GM19324 (cell line): ENCODE data around the gene CD36.
A peak's percentile ranks its signal among the peaks of the same experiment; 100 is the strongest.

Experiments used
- ATAC-seq: cut with Tn5 transposase; IDR thresholded peaks from one replicate; pipeline ENCODE4 v1.9.1; 2021; ENCODE audit warnings: mild to moderate bottlenecking, moderate library complexity; ENCODE audit not compliant: unreplicated experiment, low FRiP score

CD36 gene

DNA sequence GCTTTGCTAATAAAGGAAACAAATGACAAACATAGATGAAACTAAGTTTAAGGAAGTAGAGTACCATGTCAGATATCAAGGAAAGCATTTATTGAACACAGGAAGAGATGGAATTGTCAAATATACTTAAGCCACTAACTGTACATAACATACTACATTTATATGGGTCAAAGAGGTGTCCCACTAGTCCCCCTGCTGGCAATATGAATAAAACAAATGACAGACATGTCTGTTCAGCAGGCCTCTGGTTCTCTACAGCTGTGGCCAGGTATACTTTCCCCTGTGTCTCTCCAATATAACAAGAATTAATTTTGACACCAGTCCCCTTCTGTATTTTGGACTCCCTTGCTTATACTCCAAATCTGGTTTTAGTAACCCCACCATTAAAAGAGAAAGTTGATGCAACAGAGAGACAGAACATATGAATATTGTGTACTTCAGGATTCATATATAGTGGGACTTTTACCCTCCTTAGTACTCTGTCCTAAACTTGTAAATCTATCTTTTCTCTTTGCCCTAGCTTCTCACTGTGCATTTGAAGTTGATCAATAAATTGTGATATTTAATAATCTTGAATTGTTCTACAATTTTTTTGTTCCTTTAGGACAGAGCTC is 42.9 kb downstream of the CD36 start:
- ATAC-seq: no peak

DNA sequence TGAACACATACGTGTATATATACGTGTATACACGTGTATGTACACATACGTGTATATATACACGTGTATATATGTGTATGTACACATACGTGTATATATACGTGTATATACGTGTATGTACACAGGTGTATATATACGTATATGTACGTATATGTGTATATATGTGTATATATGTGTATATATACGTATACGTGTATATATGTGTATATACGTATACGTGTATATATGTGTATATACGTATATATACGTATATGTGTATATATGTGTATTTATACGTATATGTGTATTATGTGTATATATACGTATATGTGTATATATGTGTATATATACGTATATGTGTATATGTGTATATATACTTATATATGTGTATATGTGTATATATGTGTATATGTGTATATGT is 44.3 kb downstream of the CD36 start:
- no peak for ATAC-seq

DNA sequence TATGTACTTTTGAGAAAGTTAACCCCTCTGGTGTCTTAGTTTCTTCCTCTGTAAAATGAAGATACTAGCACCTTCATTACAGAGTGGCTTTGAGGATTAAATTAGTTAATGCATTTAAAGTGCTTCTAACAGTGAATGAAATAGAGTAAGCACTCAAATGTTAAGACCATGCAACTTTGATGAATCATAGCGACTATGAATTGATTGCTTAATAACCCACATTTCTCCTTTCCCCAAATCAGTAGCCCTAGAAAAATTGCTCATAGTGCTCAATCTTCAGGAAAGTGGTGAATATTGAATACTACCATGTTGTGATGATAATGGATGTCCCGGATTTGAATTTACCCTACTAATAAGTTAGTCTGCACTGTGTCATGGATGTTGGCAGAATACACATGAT is 48.1 kb downstream of the CD36 start:
- ATAC-seq: no peak

DNA sequence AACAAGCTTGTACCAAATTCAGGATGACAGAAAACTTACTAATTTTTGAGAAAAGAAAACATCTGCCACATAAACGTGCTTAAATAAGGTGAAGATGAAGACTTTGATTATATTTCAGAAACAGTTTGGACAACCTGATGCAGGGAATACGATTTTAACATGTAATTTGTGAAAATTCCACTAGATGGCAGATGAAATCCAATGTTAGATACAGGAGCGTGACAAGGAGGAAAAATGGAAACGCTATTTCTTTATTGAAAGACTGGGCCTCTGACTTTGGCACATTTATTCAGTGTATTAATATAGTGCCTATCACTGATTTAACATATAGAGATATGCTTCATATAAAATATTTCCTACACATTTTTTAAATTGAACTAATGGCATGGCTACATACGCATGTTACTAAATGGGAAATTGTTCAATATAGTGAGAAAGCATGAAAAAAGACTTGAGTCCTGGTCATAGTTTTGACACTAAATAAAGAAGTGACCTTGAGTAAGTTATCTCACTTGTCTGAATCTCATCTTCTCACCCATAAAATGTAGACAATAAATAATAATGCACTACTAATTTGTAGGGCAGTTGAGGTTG is 60.7 kb downstream of the CD36 start:
- ATAC-seq: peak; percentile 56

DNA sequence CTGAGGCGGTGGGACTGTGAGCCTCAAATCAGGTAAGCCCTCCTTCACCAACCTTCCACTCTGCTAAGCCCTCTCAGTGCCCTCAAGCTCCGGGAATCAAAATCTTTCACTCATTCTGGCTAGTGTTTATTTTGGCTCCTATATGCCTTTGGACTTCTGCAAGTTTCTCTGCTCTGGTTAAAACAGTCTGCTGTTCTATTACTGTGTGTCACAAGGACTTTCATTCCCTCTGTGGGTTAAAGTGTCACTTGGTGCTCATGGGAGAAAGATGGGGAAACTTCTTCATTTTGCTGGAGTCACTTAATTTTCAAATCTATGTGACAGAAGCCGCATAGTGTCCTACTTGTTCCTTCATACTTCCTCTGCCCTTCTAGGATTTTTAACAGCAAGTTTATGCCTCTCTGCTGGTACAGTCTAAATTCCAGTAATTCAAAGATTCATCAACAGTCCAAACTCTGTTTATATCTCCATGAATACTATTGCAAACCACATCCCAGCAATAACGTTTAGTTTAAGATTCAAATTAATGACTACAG is 61.3 kb downstream of the CD36 start:
- ATAC-seq: no peak

DNA sequence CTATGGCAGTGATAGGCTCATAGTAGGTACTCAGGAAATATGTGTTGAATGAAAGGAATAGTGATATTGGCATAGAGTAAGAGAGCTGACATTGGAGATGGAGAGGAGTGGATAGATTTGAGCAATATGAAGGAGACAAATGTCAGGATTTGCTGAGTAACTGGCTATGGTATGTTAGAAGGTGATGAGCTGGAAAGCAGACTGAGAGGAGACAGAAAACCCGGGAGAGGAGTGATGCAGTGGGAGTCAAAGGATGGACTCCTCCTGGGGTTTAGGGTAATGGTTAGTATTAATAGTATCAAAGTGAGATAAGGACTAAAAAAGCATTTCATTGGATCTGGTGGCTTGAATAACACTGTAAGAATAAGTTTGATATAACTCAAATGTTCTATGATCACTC is 64.8 kb downstream of the CD36 start:
- no peak for ATAC-seq

DNA sequence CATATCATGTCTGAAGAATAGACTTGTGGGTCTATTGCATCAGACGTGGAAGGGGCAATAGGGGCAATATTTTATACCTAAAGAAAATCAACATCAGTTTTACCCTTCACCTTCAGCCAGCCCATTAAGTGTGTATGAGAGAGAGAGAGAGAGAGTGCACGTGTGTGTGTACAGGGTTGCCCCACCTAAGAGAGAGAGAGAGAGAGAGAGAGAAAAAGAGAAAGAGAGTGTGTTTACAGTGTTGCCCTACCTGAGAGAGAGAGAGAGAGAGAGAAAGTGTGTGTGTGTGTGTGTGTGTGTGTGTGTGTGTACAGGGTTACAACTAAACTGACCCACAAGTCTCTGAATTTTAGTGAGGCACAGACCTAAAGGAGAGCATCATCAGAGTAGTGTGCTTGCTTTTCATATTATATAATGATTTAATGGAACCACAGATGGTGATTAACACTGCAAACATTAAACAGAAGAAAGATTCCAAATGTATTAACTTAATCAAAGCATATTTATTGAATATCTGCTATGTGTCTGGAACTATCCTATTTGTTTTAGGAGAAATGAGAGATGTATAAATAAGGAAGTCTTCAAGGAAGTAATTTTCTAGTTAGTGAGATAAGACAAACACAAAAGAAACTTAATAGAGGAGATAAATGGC is 66.8 kb downstream of the CD36 start:
- ATAC-seq: no peak

DNA sequence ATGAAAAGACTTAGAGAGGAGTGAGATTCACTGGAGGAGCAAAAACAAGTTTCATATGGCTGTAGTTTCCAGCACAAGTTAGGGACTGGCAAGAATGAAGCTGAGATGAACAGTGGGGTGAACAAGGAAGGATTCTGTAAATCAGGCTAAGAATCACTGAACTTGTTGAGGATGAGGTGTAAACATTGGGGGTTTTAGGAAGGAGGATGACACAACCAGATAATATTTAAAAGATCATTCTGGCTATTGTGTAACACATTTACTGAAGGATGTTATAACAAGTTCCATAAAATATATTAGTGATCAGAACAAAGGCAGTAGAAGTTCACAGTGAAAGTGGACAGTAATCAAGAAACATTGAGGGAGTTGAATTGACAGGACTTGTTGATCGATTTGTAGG is 68.9 kb downstream of the CD36 start:
- no peak for ATAC-seq

DNA sequence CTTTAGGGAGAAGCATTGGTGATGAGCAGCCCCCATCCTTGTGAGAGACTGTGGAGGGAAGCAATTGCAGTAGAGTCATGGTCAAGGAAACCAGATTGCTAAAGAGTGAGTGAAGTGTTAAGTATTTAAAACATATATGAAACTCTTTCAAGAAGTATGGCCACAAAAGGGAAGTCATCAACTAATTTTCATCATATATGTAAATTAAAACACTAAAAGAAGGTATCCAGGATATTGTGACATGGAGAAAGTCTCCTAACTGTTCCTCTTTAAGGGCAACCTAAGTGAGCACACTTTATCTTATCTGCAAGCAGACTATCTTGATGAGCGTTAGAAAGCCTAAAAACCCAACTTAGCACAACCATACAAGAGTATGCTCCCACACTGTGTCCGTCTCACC is 69.7 kb downstream of the CD36 start:
- no peak for ATAC-seq

DNA sequence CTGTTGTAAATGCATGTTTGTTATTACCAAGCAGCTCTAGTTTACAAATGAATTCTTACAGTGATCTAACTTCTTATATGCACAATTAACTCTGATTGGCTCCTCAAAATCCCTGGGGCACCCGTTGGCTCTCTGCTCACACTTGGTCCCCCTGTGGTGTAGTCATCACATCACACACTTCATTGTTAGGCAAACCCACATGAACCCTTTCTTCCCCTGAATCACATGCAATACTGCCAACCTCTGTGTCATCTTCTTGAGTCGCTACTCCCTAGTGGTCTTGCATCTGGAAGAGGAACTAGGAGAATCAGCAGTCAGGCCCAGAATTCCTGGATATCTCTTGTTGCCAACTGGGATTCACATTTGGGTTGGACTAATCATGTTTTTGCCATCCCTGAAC is 73.1 kb downstream of the CD36 start:
- ATAC-seq: no peak

DNA sequence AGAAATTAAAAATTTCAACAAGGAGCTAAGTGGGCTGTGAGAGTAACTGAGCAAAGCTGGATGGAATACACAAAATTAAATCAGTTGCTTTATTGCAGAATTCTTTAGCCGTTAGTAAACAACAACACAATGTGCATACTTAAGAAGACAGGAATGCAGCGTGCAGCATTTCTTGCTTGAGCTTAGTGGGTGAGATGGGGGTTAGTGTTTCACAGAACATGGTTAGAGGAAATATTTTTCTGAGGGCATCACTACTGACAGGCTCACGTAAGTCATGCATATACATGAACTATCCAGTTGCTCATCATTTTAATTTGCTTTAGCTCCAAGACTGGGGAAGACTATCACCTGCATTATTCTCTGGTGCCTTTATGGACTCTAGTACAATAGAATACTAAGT is 80.8 kb downstream of the CD36 start:
- no peak for ATAC-seq

DNA sequence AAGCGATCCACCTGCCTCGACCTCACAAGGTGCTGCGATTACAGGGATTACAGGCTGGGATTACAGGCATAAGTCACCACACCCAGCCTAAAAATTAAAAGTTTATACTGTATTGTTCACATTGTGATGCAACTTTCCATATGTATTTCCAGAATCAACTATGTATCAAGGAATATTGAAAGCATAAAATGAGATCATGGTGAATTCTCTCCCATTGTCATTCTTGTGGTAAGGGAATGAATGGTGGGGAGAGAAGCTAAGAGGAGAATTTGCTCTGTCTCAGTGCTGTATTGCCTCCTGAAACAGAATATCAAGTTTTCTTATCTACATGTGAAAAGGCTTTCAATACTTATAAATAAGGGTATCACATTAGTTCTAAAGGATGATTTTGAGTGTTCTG is 81.7 kb downstream of the CD36 start:
- no peak for ATAC-seq

DNA sequence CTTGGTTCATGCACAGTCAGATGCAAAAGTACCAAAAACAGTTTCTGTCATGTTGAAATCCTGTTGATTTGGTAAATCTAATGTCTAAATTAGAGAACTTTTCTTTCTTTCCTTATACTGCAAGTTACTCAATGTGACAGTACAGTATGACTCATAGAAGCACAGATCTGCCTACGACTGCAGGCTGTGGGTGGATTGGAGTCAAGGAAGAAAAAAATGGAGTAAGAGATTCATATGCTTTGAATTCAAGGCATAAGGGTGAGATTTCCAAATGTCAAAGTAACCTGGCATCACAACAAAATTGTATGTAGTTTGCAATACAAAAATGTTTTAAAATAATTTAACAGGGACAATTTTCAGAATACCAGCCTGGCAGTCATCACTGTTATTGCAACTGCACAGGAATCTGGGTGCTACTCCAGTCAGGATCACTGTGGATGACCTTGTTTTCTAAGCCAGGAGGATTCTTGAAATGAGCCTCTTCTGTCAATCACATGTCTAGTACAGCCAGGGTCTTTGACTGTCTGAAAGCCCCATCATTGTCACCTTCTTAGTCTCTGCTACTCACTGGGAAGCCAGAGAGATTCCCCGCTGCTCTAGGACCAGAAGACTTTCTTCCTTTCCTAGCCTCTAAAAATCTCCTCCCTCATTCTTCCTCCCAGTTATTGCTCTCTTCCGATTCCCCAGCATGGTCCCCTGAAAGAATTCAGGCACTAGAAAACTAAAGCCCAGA is 83.6 kb downstream of the CD36 start:
- no peak for ATAC-seq

DNA sequence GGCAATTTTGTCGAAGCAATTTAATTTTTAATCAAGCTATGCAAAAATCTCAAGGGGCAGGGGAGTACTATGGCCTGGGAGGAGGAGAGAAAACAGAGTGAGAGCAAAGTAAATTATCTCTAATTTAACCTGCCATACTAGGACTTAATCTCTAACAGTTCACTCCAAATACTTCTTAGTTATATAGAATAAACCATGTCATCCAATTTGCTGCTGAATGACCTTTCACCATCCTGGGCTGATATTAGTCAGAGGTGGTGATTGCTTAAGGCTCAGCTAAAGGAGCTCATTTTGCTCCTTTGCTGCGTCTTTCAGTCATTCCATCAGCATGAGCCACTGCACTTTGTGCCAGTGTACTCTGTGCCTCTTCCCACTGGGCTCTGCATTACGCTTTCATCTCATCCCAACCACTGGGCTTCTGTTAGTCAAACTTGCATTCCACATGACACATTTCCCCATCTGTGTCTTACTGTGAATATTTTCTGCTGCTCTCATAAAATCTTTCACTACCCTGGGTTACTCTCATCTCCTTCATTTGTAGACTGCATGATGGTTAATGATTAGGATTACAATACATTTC is 84.3 kb downstream of the CD36 start:
- ATAC-seq: no peak

DNA sequence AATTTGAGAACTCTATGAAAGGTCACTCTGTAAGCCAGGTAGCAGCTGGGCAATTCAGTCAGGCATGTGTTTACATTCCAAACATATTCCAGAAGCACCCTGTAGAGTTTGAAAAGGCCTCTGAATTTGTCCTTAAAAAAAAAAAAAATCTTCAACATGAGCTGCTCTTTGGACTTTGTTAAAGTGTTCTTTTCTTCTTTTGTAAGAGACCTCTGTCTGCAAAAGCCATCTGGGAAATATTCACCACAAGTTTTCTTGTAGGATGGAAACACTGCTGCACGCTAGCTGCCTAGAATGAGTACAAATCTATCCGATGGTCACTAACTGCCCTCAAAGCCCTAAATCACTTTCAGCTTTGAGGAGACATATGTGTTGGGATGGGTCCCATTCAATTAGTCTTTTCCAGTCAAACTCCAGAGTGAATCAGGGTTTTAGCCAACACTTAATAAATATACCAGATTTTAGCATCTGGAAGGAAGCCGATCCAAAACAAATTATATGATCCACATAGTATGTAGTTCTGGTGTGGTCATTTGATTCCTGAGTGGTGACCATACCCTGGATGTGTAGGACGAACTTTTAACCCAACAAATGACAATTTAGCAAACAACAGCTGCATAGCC is 85.9 kb downstream of the CD36 start:
- ATAC-seq: no peak

DNA sequence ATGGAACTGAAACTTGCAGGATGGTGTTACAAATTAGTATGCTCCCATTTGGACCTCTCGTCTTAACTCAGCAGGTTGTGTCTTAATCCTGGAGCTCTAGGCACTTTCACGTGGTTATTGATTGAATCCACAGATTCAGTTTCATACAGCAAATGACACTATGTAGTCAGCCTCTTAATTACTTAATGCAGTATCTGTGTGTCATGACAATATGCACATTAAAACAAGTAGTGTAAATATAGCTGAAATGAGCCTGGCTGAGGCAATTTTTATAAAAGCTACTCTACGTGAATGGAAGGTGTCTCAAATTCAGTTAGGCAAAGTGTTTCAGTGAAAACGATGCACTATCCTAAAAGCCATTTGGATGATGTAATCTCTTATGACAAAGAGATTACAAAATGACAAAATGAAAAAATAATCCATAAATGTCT is 86.8 kb downstream of the CD36 start:
- no peak for ATAC-seq
